IMR-90 (cell line): ENCODE data around the gene RELN. TPM values are rescaled to one million over a fixed set of nuclear protein-coding genes. Genes with fewer than 3 reads are reported as not detected.
A peak's percentile ranks its signal among the peaks of the same experiment; 100 is the strongest.

ENCODE experiments used
- ATAC-seq: fragments of 200-7000 bp; cut with Tn5 transposase; 2 replicates; pipeline ENCODE4 v1.9.1; 2020; ENCODE audit warnings: low read depth, mild to moderate bottlenecking, moderate library complexity
- BruUV-seq: library from RNA; stranded (reverse); fragments of 400-500 nt; replicated peaks from 2 replicates; lab custom pipeline; 2021; lab: Mats Ljungman, UMichigan
- CTCF ChIA-PET: fragments of 300-600 bp; formaldehyde crosslinking; extraction: SDS; loops from one replicate; lab custom pipeline; 2021; ENCODE audit warnings: antibody characterized with exemption; lab: Yijun Ruan, JAX
- POLR2A ChIA-PET: fragments of 300-600 bp; sonication (Branson Sonifier 250); formaldehyde crosslinking; loops from one replicate; lab custom pipeline; 2022; ENCODE audit warnings: antibody characterized with exemption; ENCODE audit not compliant: unreplicated experiment; lab: Charles Lee
- DNase-seq: peaks from one replicate; pipeline ENCODE4 v3.0.0; 2013
- H2AFZ ChIP-seq: replicated peaks from 2 replicates; pipeline ENCODE3; 2013; ENCODE audit warnings: low read length, mild to moderate bottlenecking; ENCODE audit not compliant: poor library complexity
- H2AK5ac ChIP-seq: 2 replicates; pipeline ENCODE4 v1.6.1; 2013; ENCODE audit warnings: low read depth, low read length, inconsistent platforms
- H2AK9ac ChIP-seq: replicated peaks from 2 replicates; pipeline ENCODE3; 2013; ENCODE audit warnings: mild to moderate bottlenecking, low read depth, low read length, moderate library complexity; ENCODE audit not compliant: poor library complexity
- H2BK120ac ChIP-seq: 2 replicates; pipeline ENCODE4 v1.6.1; 2013; ENCODE audit warnings: low read depth, low read length, inconsistent platforms
- H2BK15ac ChIP-seq: 3 replicates; pipeline ENCODE4 v1.6.1; 2013; ENCODE audit warnings: low read depth, low read length, inconsistent platforms
- H2BK20ac ChIP-seq: 2 replicates; pipeline ENCODE4 v1.6.1; 2013; ENCODE audit warnings: low read depth, mild to moderate bottlenecking, inconsistent platforms, low read length, moderate library complexity
- H2BK5ac ChIP-seq: 2 replicates; pipeline ENCODE4 v1.6.1; 2013; ENCODE audit warnings: mild to moderate bottlenecking, low read depth, low read length, inconsistent platforms; ENCODE audit not compliant: poor library complexity, severe bottlenecking
- H3K14ac ChIP-seq: replicated peaks from 2 replicates; pipeline ENCODE4 v1.6.1; 2013; ENCODE audit warnings: low read depth, low read length, inconsistent platforms
- H3K18ac ChIP-seq: 2 replicates; pipeline ENCODE4 v1.6.1; 2013; ENCODE audit warnings: low read depth, low read length, control low read depth
- H3K23ac ChIP-seq: 2 replicates; pipeline ENCODE4 v1.6.1; 2013; ENCODE audit warnings: low read depth, low read length, inconsistent platforms
- H3K27ac ChIP-seq: 2 replicates; pipeline ENCODE4 v1.5.1; 2013; ENCODE audit warnings: mild to moderate bottlenecking, control low read depth, low read length; ENCODE audit not compliant: insufficient read depth
- H3K27me3 ChIP-seq: 2 replicates; pipeline ENCODE4 v1.6.1; 2013; ENCODE audit warnings: low read length; ENCODE audit not compliant: control insufficient read depth, insufficient read depth
- H3K36me3 ChIP-seq: 2 replicates; pipeline ENCODE4 v1.6.1; 2013; ENCODE audit warnings: low read length, mixed read lengths; ENCODE audit not compliant: control insufficient read depth, insufficient read depth
- H3K4ac ChIP-seq: 2 replicates; pipeline ENCODE4 v1.6.1; 2013; ENCODE audit warnings: low read depth, low read length, inconsistent platforms
- H3K4me1 ChIP-seq: 2 replicates; pipeline ENCODE4 v1.6.1; 2013; ENCODE audit warnings: low read length, mixed read lengths; ENCODE audit not compliant: control insufficient read depth, insufficient read depth
- H3K4me2 ChIP-seq: 2 replicates; pipeline ENCODE4 v1.6.1; 2013; ENCODE audit warnings: low read depth, mild to moderate bottlenecking, control low read depth, low read length, moderate library complexity
- H3K4me3 ChIP-seq: 2 replicates; pipeline ENCODE4 v1.5.1; 2013; ENCODE audit warnings: low read depth, mild to moderate bottlenecking, control low read depth, low read length, moderate library complexity; ENCODE audit not compliant: insufficient read depth
- H3K56ac ChIP-seq: 2 replicates; pipeline ENCODE4 v1.6.1; 2013; ENCODE audit warnings: low read length, inconsistent platforms; ENCODE audit not compliant: insufficient read depth; ENCODE audit errors: extremely low read depth
- H3K79me1 ChIP-seq, 2 experiments: 2 replicates each; pipeline ENCODE4 v1.6.1; 2013; ENCODE audit warnings: low read length in 2 of 2, inconsistent platforms in 1 of 2, low read depth in 1 of 2
- H3K9ac ChIP-seq: 2 replicates; pipeline ENCODE4 v1.6.1; 2013; ENCODE audit warnings: low read depth, low read length, control low read depth
- H3K9me1 ChIP-seq: 2 replicates; pipeline ENCODE4 v1.6.1; 2013; ENCODE audit warnings: low read length, inconsistent platforms; ENCODE audit not compliant: insufficient read depth
- H3K9me3 ChIP-seq: 2 replicates; pipeline ENCODE4 v1.6.1; 2013; ENCODE audit warnings: low read length; ENCODE audit not compliant: control insufficient read depth, insufficient read depth
- H4K20me1 ChIP-seq: 2 replicates; pipeline ENCODE4 v1.6.1; 2013; ENCODE audit warnings: low read length, inconsistent platforms; ENCODE audit not compliant: insufficient read depth
- H4K5ac ChIP-seq: 2 replicates; pipeline ENCODE4 v1.6.1; 2013; ENCODE audit warnings: mild to moderate bottlenecking, low read depth, low read length, control low read depth
- H4K8ac ChIP-seq, 2 experiments: 2 replicates each; pipeline ENCODE4 v1.6.1; 2013; ENCODE audit warnings: low read depth in 2 of 2, low read length in 2 of 2, control low read depth in 1 of 2, inconsistent platforms in 1 of 2
- H4K91ac ChIP-seq: 2 replicates; pipeline ENCODE4 v1.6.1; 2013; ENCODE audit warnings: low read depth, low read length, inconsistent platforms; ENCODE audit not compliant: insufficient read depth
- BHLHE40 ChIP-seq: fragments of 150-350 bp; IDR thresholded peaks from 2 replicates; pipeline ENCODE4 v1.6.1; 2016; ENCODE audit warnings: mild to moderate bottlenecking, low read depth, low read length
- CEBPB ChIP-seq: IDR thresholded peaks from 2 replicates; pipeline ENCODE4 v1.6.1; 2012; ENCODE audit warnings: low read depth, low read length, improper control_type of control experiment
- CHD1 ChIP-seq: IDR thresholded peaks from 2 replicates; pipeline ENCODE4 v1.6.1; 2012; ENCODE audit warnings: low read depth, low read length, improper control_type of control experiment
- FOS ChIP-seq: fragments of 150-350 bp; IDR thresholded peaks from 2 replicates; pipeline ENCODE4 v1.6.1; 2016; ENCODE audit warnings: low read depth, low read length
- MAZ ChIP-seq: IDR thresholded peaks from 2 replicates; pipeline ENCODE4 v1.6.1; 2012; ENCODE audit warnings: low read depth, mild to moderate bottlenecking, low read length, improper control_type of control experiment, moderate library complexity, borderline replicate concordance
- MXI1 ChIP-seq: IDR thresholded peaks from 2 replicates; pipeline ENCODE4 v1.6.1; 2012; ENCODE audit warnings: low read depth, mild to moderate bottlenecking, low read length, moderate library complexity, borderline replicate concordance
- NFE2L2 ChIP-seq: fragments of 150-350 bp; IDR thresholded peaks from 2 replicates; pipeline ENCODE4 v1.6.1; 2016; ENCODE audit warnings: low read depth, mild to moderate bottlenecking, low read length
- POLR2A ChIP-seq: IDR thresholded peaks from 2 replicates; pipeline ENCODE4 v1.6.1; 2012; ENCODE audit warnings: mild to moderate bottlenecking, low read depth, low read length
- RAD21 ChIP-seq: IDR thresholded peaks from 2 replicates; pipeline ENCODE4 v1.6.1; 2012; ENCODE audit warnings: low read length, improper control_type of control experiment
- RCOR1 ChIP-seq: IDR thresholded peaks from 2 replicates; pipeline ENCODE4 v1.6.1; 2012; ENCODE audit warnings: mild to moderate bottlenecking, low read length, improper control_type of control experiment; ENCODE audit not compliant: insufficient replicate concordance
- SMC3 ChIP-seq: fragments of 150-350 bp; IDR thresholded peaks from 2 replicates; pipeline ENCODE4 v1.6.1; 2016; ENCODE audit warnings: low read depth, mild to moderate bottlenecking, antibody characterized with exemption, low read length, moderate library complexity
- WGBS, 2 experiments: methylation state at CpG; one replicate each; pipeline versions ENCODE4 v1.1.5 to v1.1.7; 2013; ENCODE audit warnings: missing lambda C conversion rate in 2 of 2; ENCODE audit not compliant: insufficient read length in 1 of 2; ENCODE audit errors: extremely low coverage in 2 of 2; 5-methylcytosine and 5-hydroxymethylcytosine counted together
- dilution Hi-C: fragments of 300-500 bp; cut with HindIII; formaldehyde crosslinking; loops from one replicate; pipeline ENCODE4 v1.14.3; 2018; ENCODE audit warnings: low sequenced_read_pairs; ENCODE audit not compliant: unreplicated experiment
- in situ Hi-C: fragments of 300-500 bp; cut with MboI; formaldehyde crosslinking; loops from 3 replicates; pipeline ENCODE4 v1.14.3; 2019; ENCODE audit warnings: low sequenced_read_pairs, inconsistent platforms, mixed read lengths
- intact Hi-C: fragments of 100-400 bp; cut with micrococcal nuclease; formaldehyde crosslinking; loops from 2 replicates; pipeline ENCODE4 v1.10.0; 2022
- polyA plus RNA-seq, 3 experiments: library from polyadenylated mRNA; depleted of rRNA; stranded (reverse); fragments of >200 nt; gene quantifications; 2 replicates each; pipeline ENCODE4 v1.2.3, GENCODE V29; 2012; ENCODE audit warnings: low replicate concordance in 1 of 3
- total RNA-seq: library from RNA; depleted of rRNA; stranded (reverse); fragments of >200 nt; gene quantifications from 2 replicates; pipeline ENCODE4 v1.2.3, GENCODE V29; 2012
- TF ChIP-seq, protein P1 (sequence below): conservative IDR thresholded peaks from 2 replicates; pipeline ENCODE4 v1.5.1; 2012; ENCODE audit warnings: mild to moderate bottlenecking, low read depth, low read length, improper control_type of control experiment
- TF ChIP-seq, protein P2 (sequence below): fragments of 150-350 bp; IDR thresholded peaks from 2 replicates; pipeline ENCODE4 v1.6.1; 2017; ENCODE audit warnings: mild to moderate bottlenecking, antibody characterized with exemption, low read length, low read depth
- TF ChIP-seq, protein P3 (sequence below): fragments of 150-350 bp; IDR thresholded peaks from 2 replicates; pipeline ENCODE4 v1.6.1; 2016; ENCODE audit warnings: low read depth, mild to moderate bottlenecking, low read length, moderate library complexity, borderline replicate concordance

Gene RELN
- total and polyA plus RNA-seq, 2 of the 4 experiments (the other 2 are of a cell fraction), result 14.7 to 23.7 TPM

DNA sequence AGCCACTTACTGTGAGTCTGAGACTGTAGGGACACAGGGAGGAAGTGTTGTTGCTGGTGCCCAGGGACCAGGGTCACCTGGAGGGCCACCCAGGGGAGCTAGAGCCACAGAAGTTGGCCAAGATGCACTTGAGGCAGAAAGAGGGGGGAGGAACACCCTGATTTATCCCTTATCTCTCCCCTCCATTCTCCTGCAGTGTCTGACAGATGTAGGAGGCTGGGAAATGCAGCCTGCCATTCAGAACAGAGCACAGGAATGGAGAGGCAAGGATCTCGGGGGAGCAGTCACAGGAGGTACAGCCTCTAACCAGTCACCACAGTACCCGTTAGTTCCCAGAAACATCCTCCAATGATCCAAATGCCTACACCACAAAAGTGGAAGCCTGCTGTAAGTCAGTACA, 425.0 kb downstream of the RELN start:
- dilution Hi-C loops, result no loop called here
- Histone ChIP-seq H3K9ac (no peak overlapping the region), H2BK5ac (peak overlapping the region; percentile 17), H3K4ac (no peak overlapping the region), H4K8ac (no peak overlapping the region), H3K27ac (no peak overlapping the region), H3K79me1 (no peaks in the 10 kb centered on the region), H4K91ac (no peak overlapping the region; the same call in 1 of the 2 replicates), H3K14ac (no peak overlapping the region), H2AK9ac (no peak overlapping the region), H3K23ac (no peak overlapping the region), H3K18ac (peak overlapping the region; percentile 64; the same call in 1 of the 2 replicates), H4K5ac (peak overlapping the region; percentile 62; the same call in 1 of the 2 replicates), H3K4me2 (no peak overlapping the region), H3K56ac (no peak overlapping the region), H2AFZ (peak overlapping the region; percentile 66), H3K4me1 (peaks cover 6% of the 10 kb centered on the region), H2BK15ac (no peak overlapping the region), H2AK5ac (no peak overlapping the region), H3K27me3 (no peaks in the 10 kb centered on the region), H3K9me3 (no peaks in the 10 kb centered on the region), H4K20me1 (no peaks in the 10 kb centered on the region), H3K36me3 (peaks cover 3% of the 10 kb centered on the region; the same call in 1 of the 2 replicates), H3K9me1 (peaks cover 3% of the 10 kb centered on the region; the same call in 1 of the 2 replicates), H3K4me3 (no peak overlapping the region), H2BK120ac (no peak overlapping the region), H2BK20ac (no peak overlapping the region)
- CTCF ChIA-PET, result no interaction called here
- ATAC-seq (no peak), DNase-seq (no peak)
- TF ChIP-seq MXI1 (no peak), BHLHE40 (no peak), SMC3 (no peak), FOS (no peak), RCOR1 (no peak), CHD1 (no peak), CEBPB (no peak), MAZ (no peak), NFE2L2 (no peak), POLR2A (no peak), RAD21 (no peak)
- TF ChIP-seq, protein P1, sequence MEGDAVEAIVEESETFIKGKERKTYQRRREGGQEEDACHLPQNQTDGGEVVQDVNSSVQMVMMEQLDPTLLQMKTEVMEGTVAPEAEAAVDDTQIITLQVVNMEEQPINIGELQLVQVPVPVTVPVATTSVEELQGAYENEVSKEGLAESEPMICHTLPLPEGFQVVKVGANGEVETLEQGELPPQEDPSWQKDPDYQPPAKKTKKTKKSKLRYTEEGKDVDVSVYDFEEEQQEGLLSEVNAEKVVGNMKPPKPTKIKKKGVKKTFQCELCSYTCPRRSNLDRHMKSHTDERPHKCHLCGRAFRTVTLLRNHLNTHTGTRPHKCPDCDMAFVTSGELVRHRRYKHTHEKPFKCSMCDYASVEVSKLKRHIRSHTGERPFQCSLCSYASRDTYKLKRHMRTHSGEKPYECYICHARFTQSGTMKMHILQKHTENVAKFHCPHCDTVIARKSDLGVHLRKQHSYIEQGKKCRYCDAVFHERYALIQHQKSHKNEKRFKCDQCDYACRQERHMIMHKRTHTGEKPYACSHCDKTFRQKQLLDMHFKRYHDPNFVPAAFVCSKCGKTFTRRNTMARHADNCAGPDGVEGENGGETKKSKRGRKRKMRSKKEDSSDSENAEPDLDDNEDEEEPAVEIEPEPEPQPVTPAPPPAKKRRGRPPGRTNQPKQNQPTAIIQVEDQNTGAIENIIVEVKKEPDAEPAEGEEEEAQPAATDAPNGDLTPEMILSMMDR, result no peak
- TF ChIP-seq, protein P2, sequence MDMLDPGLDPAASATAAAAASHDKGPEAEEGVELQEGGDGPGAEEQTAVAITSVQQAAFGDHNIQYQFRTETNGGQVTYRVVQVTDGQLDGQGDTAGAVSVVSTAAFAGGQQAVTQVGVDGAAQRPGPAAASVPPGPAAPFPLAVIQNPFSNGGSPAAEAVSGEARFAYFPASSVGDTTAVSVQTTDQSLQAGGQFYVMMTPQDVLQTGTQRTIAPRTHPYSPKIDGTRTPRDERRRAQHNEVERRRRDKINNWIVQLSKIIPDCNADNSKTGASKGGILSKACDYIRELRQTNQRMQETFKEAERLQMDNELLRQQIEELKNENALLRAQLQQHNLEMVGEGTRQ, result no peak
- TF ChIP-seq, protein P3, sequence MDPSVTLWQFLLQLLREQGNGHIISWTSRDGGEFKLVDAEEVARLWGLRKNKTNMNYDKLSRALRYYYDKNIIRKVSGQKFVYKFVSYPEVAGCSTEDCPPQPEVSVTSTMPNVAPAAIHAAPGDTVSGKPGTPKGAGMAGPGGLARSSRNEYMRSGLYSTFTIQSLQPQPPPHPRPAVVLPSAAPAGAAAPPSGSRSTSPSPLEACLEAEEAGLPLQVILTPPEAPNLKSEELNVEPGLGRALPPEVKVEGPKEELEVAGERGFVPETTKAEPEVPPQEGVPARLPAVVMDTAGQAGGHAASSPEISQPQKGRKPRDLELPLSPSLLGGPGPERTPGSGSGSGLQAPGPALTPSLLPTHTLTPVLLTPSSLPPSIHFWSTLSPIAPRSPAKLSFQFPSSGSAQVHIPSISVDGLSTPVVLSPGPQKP, result no peak
- in situ Hi-C loops, result no loop called here
- WGBS, 2 experiments, result no CpG with 5 or more reads among the region's 2 CpGs
- intact Hi-C loops, result no loop called here
- no TSS peak for BruUV-seq
- POLR2A ChIA-PET, result no interaction called here
